Adrenal gland (tissue), 12 donors: ENCODE results near the gene MRPL54. TPM values are rescaled to one million over a fixed set of nuclear protein-coding genes. Genes with fewer than 3 reads are reported as not detected.

ENCODE experiments used
- DNase-seq, 7 donors: peaks; one replicate each; pipeline ENCODE4 v3.0.0-alpha.2; 2019 to 2020
- H3K27ac ChIP-seq, 5 donors: fragments of 200-600 bp; sonication (generic) in 4 of 5; 1 replicate in 3 of 5; 2 replicates in 2 of 5; pipeline versions ENCODE4 v1.5.1 to v1.8.0; 2016 to 2020; ENCODE audit warnings: mild to moderate bottlenecking in 1 of 5
- H3K27me3 ChIP-seq: fragments of 200-600 bp; 2 replicates; pipeline ENCODE4 v1.8.0; 2021
- H3K36me3 ChIP-seq, 2 donors: fragments of 200-600 bp; replicated peaks in 1 of 2; 1 replicate in 1 of 2; 2 replicates in 1 of 2; pipeline versions ENCODE4 v1.5.1 to v1.8.0; 2018 to 2022
- H3K4me1 ChIP-seq, 2 donors: fragments of 200-600 bp; replicated peaks in 1 of 2; 1 replicate in 1 of 2; 2 replicates in 1 of 2; pipeline versions ENCODE4 v1.5.1 to v1.8.0; 2018 to 2021
- H3K4me3 ChIP-seq, 4 donors: fragments of 200-600 bp; sonication (generic) in 3 of 4; one replicate each; pipeline ENCODE4 v1.5.1; 2016 to 2018
- H3K9me3 ChIP-seq, 3 donors: fragments of 200-600 bp; sonication (generic) in 1 of 3; replicated peaks in 1 of 3; 1 replicate in 2 of 3; 2 replicates in 1 of 3; pipeline versions ENCODE4 v1.5.1 to v1.8.0; 2016 to 2021
- POLR2A ChIP-seq, 2 donors: fragments of 450-650 bp; IDR thresholded peaks; one replicate each; pipeline ENCODE4 v1.6.1; 2017; ENCODE audit warnings: antibody characterized with exemption in 2 of 2, mild to moderate bottlenecking in 2 of 2, moderate library complexity in 1 of 2
- WGBS, 4 donors: extraction: QIAGEN DNeasy Blood & Tissue Kit in 2 of 4; methylation state at CpG; one replicate each; pipeline versions ENCODE4 v1.1.5 to v1.1.7; 2013 to 2017; 5-methylcytosine and 5-hydroxymethylcytosine counted together
- intact Hi-C, 2 donors: fragments of 100-400 bp; cut with DNase I; formaldehyde crosslinking; loops; one replicate each; pipeline versions ENCODE4 v1.14.1 to v1.15.0; 2022 to 2023
- polyA plus RNA-seq, 3 donors: library from polyadenylated mRNA; stranded (reverse); fragments of 200-250 nt in 2 of 3; fragments of 350-450 nt in 1 of 3; fragmentation: Illumina TruSeq in 1 of 3; extraction: RNeasy Lipid Tissue Mini Kit (QIAGEN cat#74804) in 1 of 3; gene quantifications; one replicate each; pipeline ENCODE4 v1.2.3, GENCODE V29; 2013 to 2014
- total RNA-seq, 9 donors: library from RNA; depleted of rRNA in 4 of 9; stranded (reverse); fragments of >200 nt in 4 of 9; fragments of 120-200 nt in 1 of 9; fragmentation: NEBNext Ultra II Directional in 1 of 9; extraction: Animal tissue kit (Norgen Biotek cat#: 25700) in 1 of 9; gene quantifications; one replicate each; pipeline versions ENCODE4 v1.1.0 to v1.2.4, GENCODE V29; 2013 to 2023
- TF ChIP-seq, protein P1 (sequence below), 6 experiments: fragments of 450-650 bp in 4 of 6; fragments of 200-600 bp in 2 of 6; sonication (generic) in 1 of 6; IDR thresholded peaks; 1 replicate in 5 of 6; 2 replicates in 1 of 6; pipeline versions ENCODE4 v1.5.1 to v1.8.0; 2016 to 2021; ENCODE audit warnings: antibody characterized with exemption in 6 of 6, mild to moderate bottlenecking in 2 of 6, moderate library complexity in 1 of 6
- donor health status: healthy with polysubstance abuse.
- donor health status: Bipolar disorder and iron deficiency.
- donor health status: DM: yes; HTN: yes; CAD: no.
- donor health status: DM: no; HTN: no; CAD: no.
- donor health status: DM: no; HTN: no; CAD: no.
- donor health status: DM: yes; HTN: yes; CAD: no.

Gene MRPL54
- total and polyA plus RNA-seq, 12 donors, result 60.2 to 229 (median 107) TPM

DNA sequence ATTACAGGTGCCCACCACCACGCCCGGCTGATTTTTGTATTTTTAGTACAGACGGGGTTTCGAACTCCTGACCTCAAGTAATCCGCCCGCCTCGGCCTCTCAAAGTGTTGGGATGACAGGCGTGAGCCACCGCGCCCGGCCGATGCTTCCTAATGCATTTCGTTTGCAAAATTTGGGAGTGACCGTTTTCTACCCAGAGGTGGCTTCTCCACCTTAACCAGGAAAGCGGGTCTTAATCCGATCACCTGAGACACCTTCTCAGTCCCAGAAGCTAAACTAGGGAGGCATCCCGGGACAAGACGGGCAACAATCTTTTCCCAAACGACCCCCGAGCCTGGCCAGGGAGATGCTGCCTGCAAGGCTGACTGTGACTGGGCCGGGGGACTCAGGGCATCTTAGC lies 38.5 kb downstream of the MRPL54 start:
- Histone ChIP-seq H3K36me3 (no peaks in the 10 kb centered on the region), H3K4me3 (peak overlapping the region in 1 of 4 donors; percentile 15), H3K9me3 (no peaks in the 10 kb centered on the region), H3K27me3 (peaks cover 28% of the 10 kb centered on the region), H3K4me1 (peaks cover 0 to 4% of the 10 kb centered on the region in 2 donors), H3K27ac (no peak overlapping the region)
- TF ChIP-seq, protein P1, sequence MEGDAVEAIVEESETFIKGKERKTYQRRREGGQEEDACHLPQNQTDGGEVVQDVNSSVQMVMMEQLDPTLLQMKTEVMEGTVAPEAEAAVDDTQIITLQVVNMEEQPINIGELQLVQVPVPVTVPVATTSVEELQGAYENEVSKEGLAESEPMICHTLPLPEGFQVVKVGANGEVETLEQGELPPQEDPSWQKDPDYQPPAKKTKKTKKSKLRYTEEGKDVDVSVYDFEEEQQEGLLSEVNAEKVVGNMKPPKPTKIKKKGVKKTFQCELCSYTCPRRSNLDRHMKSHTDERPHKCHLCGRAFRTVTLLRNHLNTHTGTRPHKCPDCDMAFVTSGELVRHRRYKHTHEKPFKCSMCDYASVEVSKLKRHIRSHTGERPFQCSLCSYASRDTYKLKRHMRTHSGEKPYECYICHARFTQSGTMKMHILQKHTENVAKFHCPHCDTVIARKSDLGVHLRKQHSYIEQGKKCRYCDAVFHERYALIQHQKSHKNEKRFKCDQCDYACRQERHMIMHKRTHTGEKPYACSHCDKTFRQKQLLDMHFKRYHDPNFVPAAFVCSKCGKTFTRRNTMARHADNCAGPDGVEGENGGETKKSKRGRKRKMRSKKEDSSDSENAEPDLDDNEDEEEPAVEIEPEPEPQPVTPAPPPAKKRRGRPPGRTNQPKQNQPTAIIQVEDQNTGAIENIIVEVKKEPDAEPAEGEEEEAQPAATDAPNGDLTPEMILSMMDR (IDR thresholded peaks at IDR 0.05), result no peak
- TF ChIP-seq POLR2A (IDR thresholded peaks at IDR 0.05), result no peak
- intact Hi-C loops, result no loop called here
- no peak for DNase-seq
- WGBS, 4 donors, result 28 to 40% (median 39%) methylated on average over 20 to 21 of the region's 21 CpGs

GRCh38 chr19:3801412-3802096 lies 39.1 kb downstream of the MRPL54 start:
- Histone ChIP-seq H3K27ac (no peak overlapping the region), H3K27me3 (peaks cover 28% of the 10 kb centered on the region), H3K36me3 (no peaks in the 10 kb centered on the region), H3K9me3 (no peaks in the 10 kb centered on the region), H3K4me1 (peaks cover 0 to 4% of the 10 kb centered on the region in 2 donors), H3K4me3 (peak overlapping the region in 1 of 4 donors; percentile 15)
- intact Hi-C loops, result no loop called here
- 2 to 5% (median 4%) methylated on average over 21 to 46 of the region's 46 CpGs for WGBS, 4 donors
- peak in 4 of 7 donors; percentile 19 to 58 (median 32) for DNase-seq
- TF ChIP-seq POLR2A (IDR thresholded peaks at IDR 0.05), result no peak
- TF ChIP-seq, protein P1 (IDR thresholded peaks at IDR 0.05), result no peak

DNA sequence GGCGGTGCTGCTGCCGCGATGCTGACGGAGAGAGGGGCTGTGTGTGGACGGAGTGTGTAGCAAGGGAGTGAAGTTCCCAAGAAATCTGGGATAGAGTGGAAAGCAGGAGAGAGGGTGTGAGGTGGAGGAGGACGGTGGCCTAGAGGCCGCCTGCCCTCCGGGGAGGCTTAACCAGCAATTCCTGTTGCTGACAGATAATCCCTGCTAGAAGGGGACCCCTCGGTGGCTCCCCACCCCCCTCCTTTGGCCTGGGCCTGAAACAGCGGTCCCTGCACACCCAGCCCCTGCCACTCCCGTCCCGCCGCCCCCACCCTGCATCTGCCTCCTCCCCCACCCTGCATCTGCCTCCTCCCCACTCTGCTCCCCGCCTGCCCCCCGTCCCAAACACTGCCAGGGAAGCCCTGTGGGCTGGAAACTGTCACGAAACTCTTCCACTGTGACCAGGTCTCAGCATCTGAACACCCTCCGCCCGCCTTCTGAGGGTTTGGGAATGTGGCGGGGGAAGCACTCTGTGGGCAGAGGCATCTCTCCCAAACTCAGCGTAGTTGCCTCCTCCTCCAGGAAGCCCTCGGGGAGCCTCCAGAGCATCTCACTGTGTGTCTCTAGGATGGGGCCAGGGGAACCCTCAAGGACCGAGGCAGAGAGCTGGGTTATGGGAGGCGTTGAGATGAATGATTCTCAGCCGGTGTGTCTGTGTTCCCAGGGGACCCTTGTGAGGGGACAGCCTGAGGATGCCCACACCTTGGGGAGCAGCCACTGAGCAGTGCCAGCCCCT lies 40.8 kb downstream of the MRPL54 start:
- Histone ChIP-seq H3K27ac (no peak overlapping the region), H3K4me1 (peaks cover 0 to 4% of the 10 kb centered on the region in 2 donors), H3K9me3 (no peaks in the 10 kb centered on the region), H3K36me3 (no peaks in the 10 kb centered on the region), H3K4me3 (no peak overlapping the region), H3K27me3 (peaks cover 28% of the 10 kb centered on the region)
- WGBS, 4 donors, result 75 to 82% (median 78%) methylated on average over 12 to 24 of the region's 24 CpGs
- TF ChIP-seq POLR2A (IDR thresholded peaks at IDR 0.05), result no peak
- TF ChIP-seq, protein P1 (IDR thresholded peaks at IDR 0.05), result no peak
- intact Hi-C loops, result no loop called here
- no peak for DNase-seq

DNA sequence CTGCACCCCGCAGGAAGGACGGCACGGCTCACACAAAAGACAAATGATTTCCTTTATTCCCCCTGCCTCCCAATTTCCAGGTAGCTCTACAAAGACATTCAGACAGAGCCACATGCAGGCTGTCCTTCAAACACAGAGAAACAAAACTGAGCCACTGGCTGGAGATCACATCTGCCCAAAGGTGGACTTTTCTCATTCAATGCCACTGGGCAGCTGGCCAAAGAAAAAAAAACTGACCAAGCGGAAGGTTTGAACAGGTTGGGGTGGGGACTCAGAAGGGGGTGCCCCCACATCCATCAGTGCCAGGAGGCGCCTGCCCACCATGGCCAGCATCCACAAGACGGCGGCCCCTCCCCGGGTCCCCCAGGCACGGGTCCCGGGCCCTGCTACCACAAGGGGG lies 41.5 kb downstream of the MRPL54 start:
- Histone ChIP-seq H3K4me1 (peaks cover 0 to 4% of the 10 kb centered on the region in 2 donors), H3K9me3 (no peaks in the 10 kb centered on the region), H3K4me3 (no peak overlapping the region), H3K36me3 (no peaks in the 10 kb centered on the region), H3K27me3 (peaks cover 28% of the 10 kb centered on the region), H3K27ac (no peak overlapping the region)
- DNase-seq, result no peak
- TF ChIP-seq, protein P1 (IDR thresholded peaks at IDR 0.05), result no peak
- TF ChIP-seq POLR2A (IDR thresholded peaks at IDR 0.05), result no peak
- intact Hi-C loops, result no loop called here
- 53 to 70% (median 67%) methylated on average over 6 to 10 of the region's 10 CpGs for WGBS, 4 donors
